Mesothelial cell of epicardium (in vitro differentiated cells): ENCODE data around the gene RREB1. TPM values are rescaled to one million over a fixed set of nuclear protein-coding genes. Genes with fewer than 3 reads are reported as not detected.

ENCODE experiments used
- DNase-seq, 2 experiments: peaks; one replicate each; pipeline ENCODE4 v3.0.0; 2021; ENCODE audit warnings: low spot score in 2 of 2; ENCODE audit not compliant: unreplicated experiment in 2 of 2
- H3K27ac Mint-ChIP-seq: 2 replicates; pipeline ENCODE4 v1.8.0; 2021; ENCODE audit warnings: mixed read lengths
- H3K27me3 Mint-ChIP-seq: 2 replicates; pipeline ENCODE4 v1.8.0; 2021; ENCODE audit warnings: low read depth, mixed read lengths
- H3K36me3 Mint-ChIP-seq: 2 replicates; pipeline ENCODE4 v1.8.0; 2021; ENCODE audit warnings: mixed read lengths
- H3K4me1 Mint-ChIP-seq: 2 replicates; pipeline ENCODE4 v1.8.0; 2021; ENCODE audit warnings: mixed read lengths
- H3K4me3 Mint-ChIP-seq: 2 replicates; pipeline ENCODE4 v1.8.0; 2021; ENCODE audit warnings: mild to moderate bottlenecking, moderate library complexity, mixed read lengths
- H3K9me3 Mint-ChIP-seq: 2 replicates; pipeline ENCODE4 v1.8.0; 2021; ENCODE audit warnings: mixed read lengths
- CTCF ChIP-seq: fragments of 200-600 bp; sonication (generic); IDR thresholded peaks from one replicate; pipeline ENCODE4 v1.5.0; 2021; ENCODE audit warnings: antibody characterized with exemption; ENCODE audit not compliant: unreplicated experiment
- total RNA-seq: library from RNA; stranded (reverse); gene quantifications from 3 replicates; pipeline ENCODE4 v1.2.1, GENCODE V29; 2021

The RREB1 gene
- total RNA-seq, 1 donor from 2014 or later, result 55.4 TPM

GRCh38 chr6:7087491-7087979 is 20.2 kb upstream of the RREB1 start:
- no peak for TF ChIP-seq CTCF
- no peaks in the 10 kb centered on the region for H3K27me3 Mint-ChIP-seq
- DNase-seq, result no peak
- no peaks in the 10 kb centered on the region for H3K36me3 Mint-ChIP-seq
- H3K27ac Mint-ChIP-seq, result no peak overlapping the region
- peaks cover 3% of the 10 kb centered on the region for H3K9me3 Mint-ChIP-seq
- no peak overlapping the region for H3K4me3 Mint-ChIP-seq
- peaks cover 12% of the 10 kb centered on the region for H3K4me1 Mint-ChIP-seq

- H3K36me3 Mint-ChIP-seq, result no peaks in the 10 kb centered on the region
- no peak overlapping the region for H3K27ac Mint-ChIP-seq
- H3K27me3 Mint-ChIP-seq, result no peaks in the 10 kb centered on the region
- no peak for TF ChIP-seq CTCF
- peaks cover 12% of the 10 kb centered on the region for H3K4me1 Mint-ChIP-seq
- no peak overlapping the region for H3K4me3 Mint-ChIP-seq
- no peak for DNase-seq
- peaks cover 3% of the 10 kb centered on the region for H3K9me3 Mint-ChIP-seq
These were observed 19.6 kb upstream of the RREB1 start for GRCh38 chr6:7088076-7088742.

GRCh38 chr6:7098993-7099392 is 8.8 kb upstream of the RREB1 start:
- no peaks in the 10 kb centered on the region for H3K9me3 Mint-ChIP-seq
- DNase-seq, result no peak
- no peaks in the 10 kb centered on the region for H3K27me3 Mint-ChIP-seq
- no peak overlapping the region for H3K4me3 Mint-ChIP-seq
- no peak for TF ChIP-seq CTCF
- no peaks in the 10 kb centered on the region for H3K36me3 Mint-ChIP-seq
- no peak overlapping the region for H3K27ac Mint-ChIP-seq
- peaks cover 18% of the 10 kb centered on the region for H3K4me1 Mint-ChIP-seq

- Mint-ChIP-seq H3K4me1 (peaks cover 18% of the 10 kb centered on the region), H3K9me3 (no peaks in the 10 kb centered on the region), H3K36me3 (no peaks in the 10 kb centered on the region), H3K27me3 (no peaks in the 10 kb centered on the region), H3K27ac (no peak overlapping the region), H3K4me3 (no peak overlapping the region)
- DNase-seq, result no peak
- TF ChIP-seq CTCF, result no peak
These were observed 7.5 kb upstream of the RREB1 start for GRCh38 chr6:7100072-7100752.

GRCh38 chr6:7100753-7101081 is 7.0 kb upstream of the RREB1 start:
- TF ChIP-seq CTCF, result no peak
- Mint-ChIP-seq H3K9me3 (no peaks in the 10 kb centered on the region), H3K27ac (no peak overlapping the region), H3K27me3 (no peaks in the 10 kb centered on the region), H3K36me3 (no peaks in the 10 kb centered on the region), H3K4me1 (peaks cover 18% of the 10 kb centered on the region), H3K4me3 (no peak overlapping the region)
- no peak for DNase-seq
